ENCODE results near the gene ACOX3. TPM values are rescaled to one million over a fixed set of nuclear protein-coding genes. Genes with fewer than 3 reads are reported as not detected.
A peak's percentile ranks its signal among the peaks of the same experiment; 100 is the strongest.

ACOX3 gene
- total RNA-seq, 6 donors from 2014 or later: 23.7 to 56.6 (median 31.8) TPM

GRCh38 chr4:8453957-8454356 is 13.4 kb upstream of the ACOX3 start:
- Histone ChIP-seq H3K36me3 (peaks cover 18 to 76% (median 55%) of the 10 kb centered on the region in 4 donors), H3K27ac (no peak overlapping the region), H3K9me3 (no peaks in the 10 kb centered on the region), H3K4me3 (no peak overlapping the region), H3K4me1 (peaks cover 8 to 21% (median 9%) of the 10 kb centered on the region in 4 donors), H3K27me3 (no peaks in the 10 kb centered on the region)
- ATAC-seq (ENCODE audit: low FRiP score in 2 of 2): no peak
- TF ChIP-seq POLR2AphosphoS5 (IDR thresholded peaks at IDR 0.05) (no peak), CTCF (IDR thresholded peaks at IDR 0.05) (no peak), EP300 (IDR thresholded peaks at IDR 0.05) (no peak), POLR2A (IDR thresholded peaks at IDR 0.05) (no peak)
- no peak for DNase-seq
- 92 to 100% methylated on average over 3 of the region's 3 CpGs for WGBS, 2 donors

GRCh38 chr4:8451440-8452182 is 11.1 kb upstream of the ACOX3 start:
- Histone ChIP-seq H3K36me3 (peaks cover 18 to 76% (median 62%) of the 10 kb centered on the region in 4 donors), H3K27ac (peak overlapping the region; percentile 48 to 72 (median 70)), H3K4me3 (no peak overlapping the region), H3K27me3 (no peaks in the 10 kb centered on the region), H3K4me1 (peaks cover 8 to 21% (median 9%) of the 10 kb centered on the region in 4 donors), H3K9me3 (no peaks in the 10 kb centered on the region)
- DNase-seq (no peak), ATAC-seq (ENCODE audit: low FRiP score in 2 of 2) (peak; percentile 48 to 77)
- WGBS, 2 donors: 63 to 67% methylated on average over 11 of the region's 11 CpGs
- TF ChIP-seq CTCF (IDR thresholded peaks at IDR 0.05): no peak
- TF ChIP-seq EP300 (IDR thresholded peaks at IDR 0.05): peak in 1 of 4 donors; percentile 15
- peak in 1 of 4 donors; percentile 12 for TF ChIP-seq POLR2A (IDR thresholded peaks at IDR 0.05)
- TF ChIP-seq POLR2AphosphoS5 (IDR thresholded peaks at IDR 0.05): peak; percentile 33 to 44

- Histone ChIP-seq H3K9me3 (no peaks in the 10 kb centered on the region), H3K36me3 (peaks cover 0 to 41% (median 31%) of the 10 kb centered on the region in 4 donors), H3K27ac (no peak overlapping the region), H3K4me3 (no peak overlapping the region), H3K4me1 (peaks cover 20 to 33% (median 28%) of the 10 kb centered on the region in 4 donors), H3K27me3 (no peaks in the 10 kb centered on the region)
- TF ChIP-seq POLR2AphosphoS5 (IDR thresholded peaks at IDR 0.05) (no peak), CTCF (IDR thresholded peaks at IDR 0.05) (no peak), POLR2A (IDR thresholded peaks at IDR 0.05) (no peak), EP300 (IDR thresholded peaks at IDR 0.05) (no peak)
- DNase-seq (no peak), ATAC-seq (ENCODE audit: low FRiP score in 2 of 2) (no peak)
- WGBS, 2 donors: 77 to 85% methylated on average over 3 of the region's 3 CpGs
These were observed 5.6 kb upstream of the ACOX3 start for GRCh38 chr4:8446122-8446521.

- ATAC-seq (ENCODE audit: low FRiP score in 2 of 2): no peak
- no peak overlapping the region for H3K4me3 ChIP-seq
- H3K9me3 ChIP-seq: no peaks in the 10 kb centered on the region
- peaks cover 19 to 45% (median 29%) of the 10 kb centered on the region in 4 donors for H3K4me1 ChIP-seq
- H3K36me3 ChIP-seq: peaks cover 0 to 30% (median 25%) of the 10 kb centered on the region in 4 donors
- no peak overlapping the region for H3K27ac ChIP-seq
- TF ChIP-seq POLR2A (IDR thresholded peaks at IDR 0.05) (no peak), EP300 (IDR thresholded peaks at IDR 0.05) (no peak), POLR2AphosphoS5 (IDR thresholded peaks at IDR 0.05) (no peak), CTCF (IDR thresholded peaks at IDR 0.05) (no peak)
- no peak for DNase-seq
- no peaks in the 10 kb centered on the region for H3K27me3 ChIP-seq
- 70 to 77% methylated on average over 6 of the region's 6 CpGs for WGBS, 2 donors
These were observed 3.3 kb upstream of the ACOX3 start for GRCh38 chr4:8443801-8444200.
